ENCODE data around the gene TSHZ2.

GRCh38 chr20:53180928-53181362 is 208.8 kb downstream of the TSHZ2 start:
- TF ChIP-seq POLR2A (IDR thresholded peaks at IDR 0.05; ENCODE audit: low read depth, low read length) (no peak), POLR2AphosphoS5 (IDR thresholded peaks at IDR 0.05; ENCODE audit: low read depth, low read length) (no peak)

Data from GM12892 (cell line).